GM12878 (cell line): ENCODE measurements around the gene APCDD1. TPM values are rescaled to one million over a fixed set of nuclear protein-coding genes. Genes with fewer than 3 reads are reported as not detected.

Experiments used
- ATAC-seq: fragments of 200-7000 bp; cut with Tn5 transposase; 3 replicates; pipeline ENCODE4 v1.9.1; 2020; ENCODE audit warnings: mild to moderate bottlenecking, moderate library complexity
- BruUV-seq: library from RNA; stranded (reverse); fragments of 400-500 nt; replicated peaks from 2 replicates; lab custom pipeline; 2021; lab: Mats Ljungman, UMichigan
- CTCF ChIA-PET: fragments of 300-600 bp; sonication (Branson Sonifier 250); formaldehyde crosslinking; extraction: SDS; loops from one replicate; lab custom pipeline; 2021; ENCODE audit warnings: inconsistent platforms; lab: Yijun Ruan, JAX
- POLR2A ChIA-PET: fragments of 350-600 bp; formaldehyde crosslinking; extraction: SDS; loops from one replicate; lab custom pipeline; 2021; ENCODE audit warnings: inconsistent platforms; lab: Charles Lee
- RAD21 ChIA-PET: fragments of 300-600 bp; sonication (Branson Sonifier 250); formaldehyde crosslinking; loops from one replicate; lab custom pipeline; 2023; ENCODE audit warnings: antibody characterized with exemption; ENCODE audit not compliant: unreplicated experiment; lab: Charles Lee
- SMC1A ChIA-PET: fragments of 300-600 bp; sonication (Branson Sonifier 250); formaldehyde crosslinking; loops from one replicate; lab custom pipeline; 2023; ENCODE audit not compliant: unreplicated experiment, uncharacterized antibody; lab: Charles Lee
- DNase-seq: peaks from one replicate; pipeline ENCODE4 v3.0.0-alpha.2; 2011; ENCODE audit warnings: low read depth, low spot score
- FAIRE-seq: peaks from 3 replicates; lab custom pipeline; 2011; peaks lifted over from hg19 to GRCh38; lab: Jason Lieb, UNC
- H2AFZ ChIP-seq: 2 replicates; pipeline ENCODE4 v1.6.0; 2011; ENCODE audit warnings: low read depth, low read length, control low read depth; ENCODE audit not compliant: control insufficient read depth
- H3K27ac ChIP-seq: 2 replicates; pipeline ENCODE4 v1.5.1; 2011; ENCODE audit warnings: control low read depth; ENCODE audit not compliant: control insufficient read depth, insufficient read depth
- H3K27me3 ChIP-seq, 2 experiments: replicated peaks in 1 of 2; 2 replicates each; pipeline versions ENCODE4 v1.6.0 to v1.6.1; 2011; ENCODE audit warnings: low read length in 1 of 2; ENCODE audit not compliant: control insufficient read depth in 2 of 2, insufficient read depth in 2 of 2
- H3K36me3 ChIP-seq, 2 experiments: 2 replicates each; pipeline ENCODE4 v1.5.1; 2011; ENCODE audit warnings: low read length in 1 of 2; ENCODE audit not compliant: control insufficient read depth in 2 of 2, insufficient read depth in 2 of 2
- H3K4me1 ChIP-seq: 2 replicates; pipeline ENCODE4 v1.6.1; 2011; ENCODE audit warnings: mild to moderate bottlenecking, low read length, moderate library complexity, mixed read lengths; ENCODE audit not compliant: control insufficient read depth, insufficient read depth
- H3K4me2 ChIP-seq: 2 replicates; pipeline ENCODE4 v1.6.0; 2011; ENCODE audit warnings: control low read depth; ENCODE audit not compliant: control insufficient read depth, insufficient read depth
- H3K4me3 ChIP-seq: fragments of 200-600 bp; sonication (generic); 2 replicates; pipeline ENCODE4 v1.5.1; 2016
- H3K79me2 ChIP-seq: 2 replicates; pipeline ENCODE4 v1.6.0; 2011; ENCODE audit warnings: low read length; ENCODE audit not compliant: control insufficient read depth, insufficient read depth
- H3K9ac ChIP-seq: 2 replicates; pipeline ENCODE4 v1.8.0; 2011; ENCODE audit warnings: low read length, control low read depth, mixed read lengths; ENCODE audit not compliant: control insufficient read depth, insufficient read depth
- H3K9me3 ChIP-seq: replicated peaks from 3 replicates; pipeline ENCODE4 v1.5.1; 2011; ENCODE audit warnings: mild to moderate bottlenecking, low read length; ENCODE audit not compliant: control insufficient read depth, insufficient read depth
- H4K20me1 ChIP-seq: 2 replicates; pipeline ENCODE4 v1.6.0; 2011; ENCODE audit not compliant: control insufficient read depth, insufficient read depth
- ATF3 ChIP-seq: IDR thresholded peaks from 2 replicates; pipeline ENCODE4 v1.6.1; 2011; ENCODE audit warnings: low read depth, mild to moderate bottlenecking, low read length, moderate library complexity, borderline replicate concordance; ENCODE audit errors: extremely low read depth
- HCFC1 ChIP-seq: fragments of 150-350 bp; IDR thresholded peaks from 2 replicates; pipeline ENCODE4 v1.6.1; 2014; ENCODE audit warnings: low read length
- NRF1 ChIP-seq: conservative IDR thresholded peaks from 2 replicates; pipeline ENCODE4 v1.6.1; 2011; ENCODE audit warnings: mild to moderate bottlenecking, low read depth, low read length, improper control_type of control experiment
- POLR2A ChIP-seq: IDR thresholded peaks from 2 replicates; pipeline ENCODE4 v1.6.1; 2011; ENCODE audit warnings: low read depth, mild to moderate bottlenecking, low read length
- RB1 ChIP-seq: fragments of 450-650 bp; formaldehyde crosslinking; IDR thresholded peaks from 2 replicates; pipeline ENCODE4 v1.6.1; 2017; ENCODE audit warnings: mild to moderate bottlenecking, borderline replicate concordance
- STAT1 ChIP-seq: fragments of 450-650 bp; conservative IDR thresholded peaks from 2 replicates; pipeline ENCODE4 v1.6.1; 2014; ENCODE audit warnings: antibody characterized with exemption, mild to moderate bottlenecking
- TARDBP ChIP-seq: IDR thresholded peaks from 2 replicates; pipeline ENCODE4 v1.6.1; 2016; ENCODE audit warnings: borderline replicate concordance
- WGBS: methylation state at CpG from one replicate; pipeline ENCODE4 v1.1.6; 2016; ENCODE audit warnings: low lambda C conversion rate; ENCODE audit not compliant: insufficient replicate concordance, insufficient coverage; ENCODE audit errors: missing lambda C conversion rate; 5-methylcytosine and 5-hydroxymethylcytosine counted together
- in situ Hi-C: fragments of 300-500 bp; cut with MboI; formaldehyde crosslinking; loops from 9 replicates; pipeline ENCODE4 v1.14.3; 2018; ENCODE audit warnings: mixed read lengths
- intact Hi-C: fragments of 100-400 bp; cut with micrococcal nuclease; formaldehyde crosslinking; loops from one replicate; pipeline ENCODE4 v1.14.2; 2022; ENCODE audit not compliant: unreplicated experiment
- polyA plus RNA-seq, 11 experiments: library from polyadenylated mRNA; depleted of rRNA in 4 of 11; unstranded in 6 of 11; stranded (reverse) in 5 of 11; fragments of >200 nt; fragmentation: Nextera tagmentation in 4 of 11; fragmentation: Illumina TruSeq in 1 of 11; extraction: Ambion mirVana in 4 of 11; extraction: Trizol in 1 of 11; gene quantifications; 1 replicate in 1 of 11; 2 replicates in 10 of 11; pipeline versions ENCODE4 v1.2.1 to v1.2.3, GENCODE V29; 2011 to 2016; ENCODE audit warnings: inconsistent platforms in 2 of 11, missing spikeins in 2 of 11, low read depth in 1 of 11
- total RNA-seq, 4 experiments: library from RNA; depleted of rRNA in 3 of 4; stranded (reverse); fragments of >200 nt in 3 of 4; fragmentation: Illumina TruSeq in 1 of 4; extraction: Trizol in 1 of 4; gene quantifications; 2 replicates each; pipeline versions ENCODE4 v1.2.1 to v1.2.3, GENCODE V29; 2013 to 2021
- TF ChIP-seq, protein P1 (sequence below): fragments of 150-350 bp; IDR thresholded peaks from 2 replicates; pipeline ENCODE4 v1.6.1; 2014; ENCODE audit warnings: mild to moderate bottlenecking, low read depth, low read length

Gene APCDD1
- total and polyA plus RNA-seq, 10 of the 15 experiments (the other 5 are each of a cell fraction or from before 2014, with no cell fraction given): not detected

DNA sequence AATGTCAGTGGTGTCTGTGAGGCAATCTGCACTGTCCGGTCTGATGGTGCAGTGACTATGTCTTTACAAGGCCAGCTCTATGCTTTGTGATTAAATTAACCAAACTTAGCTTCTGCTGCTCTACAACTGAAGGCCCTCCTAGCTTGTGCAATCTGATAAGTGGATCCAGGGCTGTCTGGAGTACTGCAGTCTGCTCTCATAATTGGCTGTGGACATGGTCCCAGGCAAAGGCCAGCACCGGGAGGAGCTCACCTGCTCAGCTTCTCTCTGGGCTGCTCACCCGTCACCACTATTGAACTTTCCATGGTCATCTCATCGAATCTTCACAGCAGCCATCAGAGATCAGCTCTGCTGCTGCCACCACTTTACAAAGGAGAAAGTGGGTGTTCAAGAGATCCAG, 13.0 kb upstream of the APCDD1 start:
- RAD21 ChIA-PET: no interaction called here
- ATAC-seq: no peak
- CTCF ChIA-PET: interaction anchor here (0.8 to 2.0 kb wide), 3 partner anchors 8 to 49 kb away, joined by 3 to 6 read pairs (median 3); no protein-coding TSS in a partner anchor
- in situ Hi-C loops: no loop called here
- no peak for FAIRE-seq
- H2AFZ ChIP-seq: no peak overlapping the region
- SMC1A ChIA-PET: interaction anchor here (1.2 kb wide), 1 partner anchor 10 kb away, joined by 3 read pairs; no protein-coding TSS in a partner anchor
- TF ChIP-seq POLR2A: no peak
- TF ChIP-seq STAT1: no peak
- TF ChIP-seq NRF1: no peak
- TF ChIP-seq ATF3: no peak
- no peak for TF ChIP-seq RB1
- TF ChIP-seq TARDBP: no peak
- no peak for TF ChIP-seq HCFC1
- TF ChIP-seq, protein P1, sequence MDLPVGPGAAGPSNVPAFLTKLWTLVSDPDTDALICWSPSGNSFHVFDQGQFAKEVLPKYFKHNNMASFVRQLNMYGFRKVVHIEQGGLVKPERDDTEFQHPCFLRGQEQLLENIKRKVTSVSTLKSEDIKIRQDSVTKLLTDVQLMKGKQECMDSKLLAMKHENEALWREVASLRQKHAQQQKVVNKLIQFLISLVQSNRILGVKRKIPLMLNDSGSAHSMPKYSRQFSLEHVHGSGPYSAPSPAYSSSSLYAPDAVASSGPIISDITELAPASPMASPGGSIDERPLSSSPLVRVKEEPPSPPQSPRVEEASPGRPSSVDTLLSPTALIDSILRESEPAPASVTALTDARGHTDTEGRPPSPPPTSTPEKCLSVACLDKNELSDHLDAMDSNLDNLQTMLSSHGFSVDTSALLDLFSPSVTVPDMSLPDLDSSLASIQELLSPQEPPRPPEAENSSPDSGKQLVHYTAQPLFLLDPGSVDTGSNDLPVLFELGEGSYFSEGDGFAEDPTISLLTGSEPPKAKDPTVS: no peak
- TF ChIP-seq, all 136 proteins: peak for 0
- POLR2A ChIA-PET: no interaction called here
- H3K4me3 ChIP-seq: no peak overlapping the region
- H4K20me1 ChIP-seq: no peaks in the 10 kb centered on the region
- no peaks in the 10 kb centered on the region for H3K9me3 ChIP-seq
- DNase-seq: no peak
- H3K4me1 ChIP-seq: no peaks in the 10 kb centered on the region
- no peaks in the 10 kb centered on the region for H3K79me2 ChIP-seq
- H3K4me2 ChIP-seq: no peak overlapping the region
- 83% methylated on average over 4 of the region's 4 CpGs for WGBS
- no TSS peak for BruUV-seq
- H3K27me3 ChIP-seq: peaks cover 0 to 4% of the 10 kb centered on the region in 2 experiments; a peak in 1 of 4 replicates
- intact Hi-C loops: no loop called here
- no peak overlapping the region for H3K27ac ChIP-seq
- H3K9ac ChIP-seq: no peak overlapping the region
- no peaks in the 10 kb centered on the region for H3K36me3 ChIP-seq
